ENCODE results near the gene TBX1.

TBX1 gene

GRCh38 chr22:19730655-19731360 is 29.8 kb upstream of the TBX1 start:
- TF ChIP-seq CTCF (IDR thresholded peaks at IDR 0.05) (peak; percentile 95), ZFX (IDR thresholded peaks at IDR 0.05; ENCODE audit: borderline replicate concordance) (no peak)
- no peak overlapping the region for H3K27ac ChIP-seq

- H3K27ac ChIP-seq: no peak overlapping the region
- TF ChIP-seq CTCF (IDR thresholded peaks at IDR 0.05) (no peak), ZFX (IDR thresholded peaks at IDR 0.05; ENCODE audit: borderline replicate concordance) (no peak)
These were observed 29.0 kb upstream of the TBX1 start for GRCh38 chr22:19731361-19732135.

GRCh38 chr22:19732403-19733113 is 28.0 kb upstream of the TBX1 start:
- no peak overlapping the region for H3K27ac ChIP-seq
- TF ChIP-seq CTCF (IDR thresholded peaks at IDR 0.05) (no peak), ZFX (IDR thresholded peaks at IDR 0.05; ENCODE audit: borderline replicate concordance) (no peak)

GRCh38 chr22:19733755-19734154 is 26.8 kb upstream of the TBX1 start:
- no peak overlapping the region for H3K27ac ChIP-seq
- TF ChIP-seq ZFX (IDR thresholded peaks at IDR 0.05; ENCODE audit: borderline replicate concordance): no peak

GRCh38 chr22:19734163-19734562 is 26.4 kb upstream of the TBX1 start:
- TF ChIP-seq ZFX (IDR thresholded peaks at IDR 0.05; ENCODE audit: borderline replicate concordance) (no peak), CTCF (IDR thresholded peaks at IDR 0.05) (no peak)
- H3K27ac ChIP-seq: no peak overlapping the region

- H3K27ac ChIP-seq: no peak overlapping the region
- no peak for TF ChIP-seq ZFX (IDR thresholded peaks at IDR 0.05; ENCODE audit: borderline replicate concordance)
- no peak for TF ChIP-seq CTCF (IDR thresholded peaks at IDR 0.05)
These were observed 25.7 kb upstream of the TBX1 start for GRCh38 chr22:19734837-19735382.

GRCh38 chr22:19735665-19736510 is 24.7 kb upstream of the TBX1 start:
- H3K27ac ChIP-seq: no peak overlapping the region
- no peak for TF ChIP-seq CTCF (IDR thresholded peaks at IDR 0.05)
- no peak for TF ChIP-seq ZFX (IDR thresholded peaks at IDR 0.05; ENCODE audit: borderline replicate concordance)

Data from 22Rv1 (cell line).